SU-DHL-6 (cell line): ENCODE measurements around the gene CHD6.

Source experiments
- EZH2phosphoT487 ChIP-seq: fragments of 200-600 bp; sonication (generic), shearing (Covaris generic); conservative IDR thresholded peaks from 2 replicates; pipeline ENCODE4 v1.6.1; 2018; ENCODE audit warnings: mild to moderate bottlenecking, antibody characterized with exemption, low read length, moderate library complexity, mixed read lengths
- TF ChIP-seq, protein P1 (sequence below): fragments of 200-600 bp; sonication (generic); IDR thresholded peaks from one replicate; pipeline ENCODE4 v1.5.1; 2017; ENCODE audit warnings: antibody characterized with exemption, mild to moderate bottlenecking, low read length, moderate library complexity; ENCODE audit not compliant: insufficient read depth, poor library complexity, severe bottlenecking

DNA sequence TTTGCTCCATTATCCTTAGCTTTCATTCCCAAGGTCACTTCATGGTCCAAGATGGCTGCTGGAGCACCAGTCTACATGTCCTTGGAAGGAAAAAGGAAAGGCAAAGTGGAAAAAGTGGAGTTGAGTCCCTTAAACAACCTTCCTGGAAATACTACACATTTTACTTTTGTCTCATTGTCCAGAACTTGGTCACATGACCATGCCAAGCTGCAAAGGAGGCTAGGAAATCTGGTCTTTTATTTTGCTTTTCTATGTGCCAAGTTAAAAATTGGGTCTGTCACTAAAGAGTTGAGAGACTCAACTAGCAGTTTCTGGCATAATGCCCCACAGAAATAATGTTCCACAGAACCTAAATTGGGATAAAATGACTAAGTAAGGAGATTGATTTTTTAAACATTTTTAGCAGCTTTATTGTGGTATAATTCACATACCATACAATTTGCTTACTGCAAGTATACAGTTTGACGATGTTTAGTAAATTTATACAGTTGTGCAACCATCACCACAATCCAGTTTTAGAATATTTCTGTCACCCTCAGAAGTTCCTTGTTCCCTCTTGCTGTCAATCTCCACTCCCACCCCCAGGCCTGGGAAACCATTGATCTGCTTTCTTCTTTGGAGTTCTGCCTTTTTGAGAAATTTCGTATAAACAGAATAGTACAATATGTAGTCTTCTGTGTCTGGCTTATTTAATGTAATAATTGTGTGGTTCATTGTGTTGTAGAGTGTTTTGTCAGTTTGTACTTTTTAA, 5.6 kb upstream of the CHD6 start:
- TF ChIP-seq, protein P1, sequence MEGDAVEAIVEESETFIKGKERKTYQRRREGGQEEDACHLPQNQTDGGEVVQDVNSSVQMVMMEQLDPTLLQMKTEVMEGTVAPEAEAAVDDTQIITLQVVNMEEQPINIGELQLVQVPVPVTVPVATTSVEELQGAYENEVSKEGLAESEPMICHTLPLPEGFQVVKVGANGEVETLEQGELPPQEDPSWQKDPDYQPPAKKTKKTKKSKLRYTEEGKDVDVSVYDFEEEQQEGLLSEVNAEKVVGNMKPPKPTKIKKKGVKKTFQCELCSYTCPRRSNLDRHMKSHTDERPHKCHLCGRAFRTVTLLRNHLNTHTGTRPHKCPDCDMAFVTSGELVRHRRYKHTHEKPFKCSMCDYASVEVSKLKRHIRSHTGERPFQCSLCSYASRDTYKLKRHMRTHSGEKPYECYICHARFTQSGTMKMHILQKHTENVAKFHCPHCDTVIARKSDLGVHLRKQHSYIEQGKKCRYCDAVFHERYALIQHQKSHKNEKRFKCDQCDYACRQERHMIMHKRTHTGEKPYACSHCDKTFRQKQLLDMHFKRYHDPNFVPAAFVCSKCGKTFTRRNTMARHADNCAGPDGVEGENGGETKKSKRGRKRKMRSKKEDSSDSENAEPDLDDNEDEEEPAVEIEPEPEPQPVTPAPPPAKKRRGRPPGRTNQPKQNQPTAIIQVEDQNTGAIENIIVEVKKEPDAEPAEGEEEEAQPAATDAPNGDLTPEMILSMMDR = no peak
- TF ChIP-seq EZH2phosphoT487 = no peak
